NCI-H1417 (cell line): ENCODE data around the gene CTIF.
A peak's percentile ranks its signal among the peaks of the same experiment; 100 is the strongest.

Experiments
- DNase-seq, 3 experiments: peaks; one replicate each; lab custom pipeline; 2025; lab: John Stamatoyannopoulos, UW

CTIF gene

DNA sequence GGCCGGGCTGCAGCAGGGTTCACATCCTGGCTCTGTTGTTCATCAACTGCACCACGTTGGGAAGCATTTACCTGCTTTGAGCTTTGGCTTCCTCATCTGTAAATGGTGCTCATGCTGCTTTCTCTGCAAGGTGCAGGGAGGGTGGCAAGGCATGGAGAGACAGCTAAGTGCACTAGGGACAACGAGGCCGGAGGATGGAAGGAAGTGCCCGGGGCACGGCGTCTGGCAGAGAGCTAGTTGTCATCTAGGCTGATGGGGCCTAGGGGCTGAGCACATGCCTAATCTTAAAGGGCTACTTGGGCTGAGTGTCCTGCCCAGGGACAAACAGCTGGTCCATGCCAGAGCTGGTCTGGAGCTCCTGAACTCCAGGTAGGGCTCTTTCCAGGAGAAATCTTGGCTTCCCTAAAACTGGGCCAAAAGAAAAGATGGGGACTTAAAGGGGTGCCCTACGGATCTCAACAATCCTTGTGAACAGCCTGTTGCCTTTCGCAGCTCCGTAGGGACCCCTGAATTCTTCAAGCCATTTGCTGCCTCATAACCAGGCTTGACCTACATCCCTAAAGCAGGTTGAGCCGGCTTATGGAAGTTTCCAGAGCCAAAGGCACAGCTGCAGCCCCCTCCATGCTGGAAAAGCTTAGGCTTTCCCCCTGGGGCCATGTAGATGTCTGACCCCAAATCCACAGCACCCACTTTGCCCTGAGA is 281.1 kb downstream of the CTIF start:
- no peak for DNase-seq

DNA sequence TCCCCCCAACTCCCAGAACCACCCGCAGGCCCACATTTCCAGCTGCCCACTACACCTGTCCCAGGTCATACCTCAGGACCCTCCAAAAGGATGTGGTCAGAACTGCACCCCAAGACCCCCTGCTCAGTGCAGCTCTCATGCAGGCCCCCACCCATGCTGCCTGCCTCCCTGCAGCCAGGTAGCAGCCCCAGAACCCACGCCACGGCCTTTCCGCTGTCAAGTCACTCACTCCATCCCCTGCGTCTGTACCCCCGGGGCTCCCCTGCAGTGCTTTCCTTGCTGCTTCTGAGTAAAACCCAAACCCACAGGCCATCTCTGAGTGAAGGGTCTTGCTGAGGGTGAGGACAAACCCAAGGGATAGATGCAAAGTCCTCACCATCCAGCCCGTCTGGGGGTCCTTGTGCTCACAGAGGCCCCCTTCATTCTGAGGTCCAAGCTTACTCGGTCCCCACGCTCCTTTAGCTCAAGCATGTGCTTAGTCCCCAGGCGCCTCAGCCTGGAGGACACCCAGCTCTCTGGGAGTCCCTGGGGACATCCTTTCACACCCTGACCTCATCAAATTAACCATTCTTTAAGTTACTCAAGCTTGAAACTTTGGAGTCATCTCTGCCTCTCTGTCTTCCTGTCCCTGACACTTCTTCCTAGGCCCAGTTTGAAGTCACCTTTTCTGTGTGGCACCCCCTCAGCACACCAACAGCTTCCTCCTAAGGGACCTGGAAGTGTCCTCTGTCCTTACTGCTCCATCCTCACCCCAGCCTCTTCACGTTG is 281.8 kb downstream of the CTIF start:
- DNase-seq: no peak

DNA sequence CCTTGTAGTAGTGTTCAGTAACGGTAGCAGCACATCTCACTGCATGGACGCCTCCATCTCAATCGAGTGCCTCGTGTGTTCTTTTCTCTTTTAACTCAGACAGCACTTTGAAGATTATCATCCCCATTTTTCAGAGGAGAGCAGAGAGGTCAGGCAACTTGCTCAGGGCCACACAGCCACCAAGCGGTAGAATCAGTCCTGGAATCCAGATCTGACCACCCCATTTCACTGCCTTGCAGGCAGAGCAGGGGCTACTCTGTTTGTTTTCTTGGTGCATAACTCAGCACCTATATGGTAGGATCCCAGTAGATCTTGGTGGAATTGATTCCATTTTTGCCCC is 282.4 kb downstream of the CTIF start:
- DNase-seq: no peak

DNA sequence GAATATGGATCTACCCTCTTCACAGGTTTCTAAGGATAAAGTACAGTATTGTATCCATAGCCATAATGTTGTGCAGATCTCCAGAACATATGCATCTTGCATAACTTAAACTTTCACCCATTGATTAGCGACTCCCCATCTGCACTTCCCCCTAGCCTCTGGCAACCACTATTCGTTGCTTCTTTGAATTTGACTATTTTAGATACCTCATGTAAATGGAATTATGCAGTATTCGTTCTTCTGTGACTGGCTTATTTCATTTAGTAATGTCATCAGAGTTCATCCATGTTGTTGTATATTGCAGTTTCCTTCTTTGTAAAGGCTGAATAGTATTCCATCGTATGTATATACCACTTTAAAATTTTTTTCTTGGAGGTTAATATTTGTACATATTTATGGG is 283.0 kb downstream of the CTIF start:
- DNase-seq: no peak

DNA sequence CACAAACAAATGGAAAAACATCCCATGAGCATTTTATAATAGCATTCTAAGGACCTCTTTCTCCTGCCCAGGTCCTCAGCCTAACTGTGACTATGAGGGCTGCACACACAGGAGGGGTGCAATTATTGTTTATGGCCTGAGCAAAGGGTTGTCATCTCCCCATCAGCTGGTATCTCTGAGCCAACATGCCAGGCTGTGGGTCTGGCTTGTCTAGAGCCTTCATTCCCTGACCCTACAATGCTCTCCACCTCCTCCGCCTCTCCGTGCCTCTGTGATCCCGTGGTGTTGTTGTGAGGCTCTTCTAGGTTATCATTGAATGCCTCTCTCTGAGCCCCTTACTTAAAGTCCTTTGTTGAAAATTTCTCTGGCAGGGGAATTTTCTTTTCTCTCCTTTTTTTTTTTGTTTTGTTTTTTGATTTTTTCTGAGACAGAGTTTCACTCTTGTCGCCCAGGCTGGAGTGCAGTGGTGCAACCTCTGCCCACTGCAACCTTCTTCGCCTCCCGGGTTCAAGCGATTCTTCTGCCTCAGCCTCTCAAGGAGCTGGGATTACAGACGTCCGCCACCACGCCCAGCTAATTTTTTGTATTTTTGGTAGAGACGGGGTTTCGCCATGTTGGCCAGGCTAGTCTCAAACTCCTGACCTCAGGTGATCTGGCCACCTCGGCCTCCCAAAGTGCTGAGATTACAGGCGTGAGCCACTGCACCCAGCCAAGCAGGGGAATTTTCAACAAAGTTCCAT is 285.6 kb downstream of the CTIF start:
- no peak for DNase-seq

DNA sequence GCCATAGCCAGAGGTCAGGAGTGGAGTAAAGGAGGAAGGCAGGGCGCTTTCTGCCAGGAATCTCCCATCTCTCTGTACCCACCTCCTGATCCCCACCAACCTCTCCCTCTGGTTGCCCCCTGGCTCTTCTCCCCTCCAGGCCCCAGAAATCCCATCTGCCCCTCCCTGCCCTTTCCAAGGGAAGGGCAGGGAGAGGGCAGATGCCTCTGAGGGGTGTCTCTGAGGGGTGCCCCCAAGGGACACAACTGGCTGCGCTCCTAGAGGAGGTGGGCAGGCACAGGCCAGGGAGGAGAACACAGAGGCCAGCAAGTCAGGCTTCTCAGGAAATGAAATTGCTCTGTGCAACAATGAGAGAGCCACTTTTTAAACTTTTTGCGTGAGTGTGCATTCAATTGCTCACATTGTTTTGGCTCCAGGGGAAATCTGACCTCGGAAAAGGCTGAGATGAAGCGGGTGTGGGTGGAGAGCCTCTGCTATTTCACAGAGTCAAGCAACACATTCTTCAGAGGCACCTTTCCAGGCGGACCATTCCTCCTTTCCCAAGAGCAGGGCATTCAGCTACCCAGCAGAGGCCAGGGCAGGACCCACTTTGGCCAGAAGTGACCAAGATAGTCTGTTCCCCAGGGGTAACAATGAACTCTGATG is 286.4 kb downstream of the CTIF start:
- DNase-seq: no peak

DNA sequence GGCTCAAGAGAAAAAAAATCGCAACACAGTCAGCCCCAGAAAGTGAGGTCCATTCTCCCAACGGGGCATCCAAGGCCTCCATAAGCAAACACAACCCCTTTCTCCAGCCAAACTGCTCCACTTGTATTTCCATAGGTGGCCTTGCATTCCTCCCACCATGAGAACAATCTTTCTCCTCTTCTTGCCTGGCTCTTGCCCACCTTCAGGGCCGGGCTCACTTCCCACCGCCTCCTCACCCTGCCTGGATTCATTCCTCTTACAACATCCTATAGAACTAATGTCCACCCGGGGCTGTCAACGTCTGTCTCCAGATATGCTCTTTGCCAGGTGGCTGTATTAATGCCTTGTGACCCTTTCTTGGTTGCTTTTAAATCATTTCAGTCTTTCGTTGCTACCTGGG is 287.4 kb downstream of the CTIF start:
- no peak for DNase-seq

DNA sequence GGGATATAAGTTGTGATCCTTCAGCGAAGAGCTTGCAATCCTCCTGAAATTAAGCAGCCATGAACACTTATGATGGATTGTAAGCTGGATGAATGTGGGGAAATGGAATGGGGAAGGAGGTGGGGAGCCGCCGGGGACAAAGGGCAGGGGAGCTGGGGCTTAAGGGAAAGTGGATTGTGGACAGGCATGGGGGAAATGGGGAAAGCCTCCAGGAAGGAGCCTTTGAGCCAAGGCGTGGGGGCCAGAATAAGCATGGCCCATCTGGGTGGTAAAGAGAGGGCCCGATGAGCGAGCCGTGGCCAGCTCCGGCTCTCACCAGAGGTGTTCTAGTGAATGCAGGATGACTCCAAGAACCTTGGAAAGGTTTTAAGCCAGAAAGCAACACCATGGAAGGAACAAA is 288.0 kb downstream of the CTIF start:
- DNase-seq: no peak

DNA sequence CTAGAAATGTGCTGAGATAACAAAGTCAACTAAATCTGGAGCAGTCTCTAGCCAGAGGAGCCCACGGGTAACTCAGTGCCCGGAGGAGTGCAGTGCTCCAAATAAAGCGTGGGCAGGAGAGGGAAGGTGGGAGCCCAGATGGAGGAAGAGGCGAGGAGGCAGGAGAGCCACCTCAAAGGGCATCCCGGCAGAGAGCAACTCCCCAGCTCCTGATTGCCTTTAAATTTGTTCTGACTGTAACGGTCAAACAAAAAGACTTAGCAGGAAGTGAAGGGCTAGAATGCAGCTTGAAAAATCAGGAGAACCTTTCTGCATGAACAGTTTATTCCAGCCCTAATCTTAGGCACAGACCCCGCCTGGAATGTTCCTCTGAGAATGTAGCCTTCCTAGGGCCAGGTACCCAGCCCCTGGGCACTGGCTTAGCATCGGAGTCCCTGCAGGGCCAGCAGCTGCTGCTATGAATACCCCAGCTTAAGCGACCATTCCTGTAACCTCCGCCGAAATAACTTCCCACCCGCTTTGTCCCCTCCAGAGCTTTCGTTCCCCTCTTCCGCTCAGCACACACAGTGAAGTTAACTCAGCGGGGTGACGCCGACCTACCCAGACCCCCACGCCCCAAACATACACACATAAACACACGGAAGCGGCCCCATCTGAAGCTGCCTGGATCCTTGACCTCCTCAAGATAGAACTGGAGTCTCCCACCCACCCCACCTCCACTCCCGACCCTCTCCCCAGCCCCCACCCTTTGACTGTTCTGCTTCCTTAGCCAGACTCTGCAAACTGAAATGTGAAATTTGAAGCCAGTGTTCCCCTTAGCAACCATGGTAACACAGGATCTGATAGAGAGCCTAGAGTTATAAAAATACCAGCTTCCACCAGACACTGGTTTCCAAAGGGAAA is 288.7 kb downstream of the CTIF start:
- peak; percentile 23 to 80 (median 67) for DNase-seq

DNA sequence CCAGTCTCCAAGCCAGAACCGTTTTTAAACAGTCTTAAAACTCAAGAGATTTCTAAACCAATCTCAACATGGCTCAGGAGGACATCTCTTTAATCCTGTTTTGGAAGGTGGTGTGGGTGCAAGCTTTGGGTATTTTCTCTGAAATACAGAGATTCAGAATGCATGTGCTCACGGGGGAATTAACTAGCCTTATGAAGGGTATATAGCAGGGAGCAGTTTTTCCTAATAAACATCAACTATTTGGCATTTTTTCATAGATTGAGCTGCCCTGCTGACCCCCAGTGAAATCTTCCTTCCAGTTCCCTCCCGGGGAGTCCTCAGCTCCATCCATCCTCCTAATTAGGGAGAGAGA is 289.3 kb downstream of the CTIF start:
- DNase-seq: peak in 1 of 3 experiments; percentile 53

DNA sequence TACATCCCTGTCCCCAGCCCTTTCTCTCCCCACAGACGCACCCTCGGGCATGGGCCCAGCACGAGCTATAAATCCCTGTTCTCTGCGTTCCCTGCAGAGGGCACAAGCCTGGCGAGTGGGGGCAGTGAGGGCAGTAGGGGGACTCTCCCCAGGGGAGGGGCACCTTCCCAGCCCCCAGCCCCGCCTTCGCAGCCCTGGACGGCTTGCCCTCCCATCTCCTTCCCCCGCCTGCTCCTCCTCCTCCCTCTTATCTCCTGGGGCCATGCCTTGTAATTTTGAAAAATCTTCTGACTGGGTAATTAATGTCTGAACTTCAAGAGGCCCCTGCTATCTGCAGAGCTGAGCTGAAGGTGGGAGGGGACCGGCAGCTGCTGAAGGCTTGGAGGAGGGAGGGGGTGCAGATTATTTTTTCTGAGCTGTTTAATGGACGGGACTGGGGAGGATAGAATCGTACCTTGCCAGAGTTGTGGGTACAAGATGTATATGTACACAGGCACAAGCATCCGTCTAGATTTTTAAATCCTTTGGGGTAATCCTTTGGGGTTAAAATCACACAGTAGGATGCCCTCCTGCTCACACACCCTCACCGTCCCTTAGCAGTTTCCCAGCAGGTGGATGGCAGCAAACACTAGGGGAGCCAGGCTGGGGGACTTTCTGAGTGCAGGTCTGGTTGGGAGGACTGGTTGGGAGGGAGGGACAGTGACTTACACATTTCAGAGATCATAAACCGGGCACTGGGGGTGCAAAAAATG is 290.0 kb downstream of the CTIF start:
- peak; percentile 42 to 90 (median 80) for DNase-seq

DNA sequence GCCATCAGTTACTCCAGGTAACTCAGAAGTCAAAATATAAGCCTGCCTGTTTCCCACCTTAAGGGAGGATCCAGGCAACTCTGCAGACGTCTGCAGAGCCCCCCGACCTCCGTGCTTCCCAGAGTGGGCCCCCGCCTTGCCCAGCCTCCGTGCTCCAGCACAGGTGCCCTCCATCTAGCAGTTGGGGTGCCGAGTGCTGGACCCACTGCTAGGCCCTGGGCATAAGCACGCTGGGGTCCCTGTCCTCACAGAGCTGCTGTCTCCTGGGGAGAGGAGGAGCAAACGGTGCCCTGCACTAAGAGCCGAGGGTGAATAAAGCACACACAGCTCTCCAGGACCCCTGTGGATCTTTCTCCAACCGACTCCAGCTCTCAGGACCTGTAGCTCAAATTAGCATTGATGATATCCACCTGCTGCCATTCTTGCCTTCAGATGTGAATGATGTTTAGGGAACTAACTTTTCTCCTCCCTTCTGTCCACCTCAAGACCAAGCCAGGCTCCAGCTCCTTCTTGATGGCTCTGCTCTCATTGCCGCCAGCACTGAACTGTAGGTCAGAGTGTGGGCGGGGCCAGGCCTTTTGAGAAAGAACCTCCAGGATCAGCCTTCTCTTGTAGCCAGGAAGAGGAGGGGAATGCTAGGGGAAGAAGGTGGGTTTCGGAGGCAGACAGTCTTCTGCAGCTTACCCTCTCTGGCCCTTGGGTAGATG is 290.8 kb downstream of the CTIF start:
- DNase-seq: peak; percentile 22 to 86 (median 65)

DNA sequence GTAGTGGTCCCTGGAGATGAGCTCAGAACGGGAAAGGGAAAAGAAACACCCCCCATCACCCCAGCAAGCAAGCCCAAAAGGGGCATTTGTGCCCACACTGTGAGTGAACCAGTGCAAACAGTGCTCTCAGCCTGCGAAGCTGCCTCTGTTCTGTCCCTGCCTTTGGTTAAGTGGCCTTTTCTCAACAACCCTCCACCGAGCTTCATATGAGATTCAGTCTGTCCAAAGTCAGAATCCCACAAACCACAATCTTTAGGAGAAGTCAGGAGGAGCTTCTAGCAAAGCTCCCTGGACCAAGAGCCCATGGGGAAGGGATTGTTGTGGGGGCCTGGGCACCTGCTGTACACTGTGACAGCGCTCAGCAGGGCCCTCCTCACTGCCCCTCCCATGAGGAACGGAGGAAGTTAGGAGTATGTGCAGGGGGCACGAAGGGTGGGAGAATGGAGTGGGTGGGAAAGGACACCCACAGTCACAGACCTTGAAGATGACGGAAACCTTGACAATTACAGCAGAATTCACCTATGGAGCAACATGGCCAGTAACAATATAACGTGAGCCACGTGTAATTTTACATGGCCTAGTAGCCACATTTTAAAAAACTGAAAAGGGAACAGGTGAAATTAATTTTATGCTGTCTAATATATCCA is 292.4 kb downstream of the CTIF start:
- DNase-seq: no peak

DNA sequence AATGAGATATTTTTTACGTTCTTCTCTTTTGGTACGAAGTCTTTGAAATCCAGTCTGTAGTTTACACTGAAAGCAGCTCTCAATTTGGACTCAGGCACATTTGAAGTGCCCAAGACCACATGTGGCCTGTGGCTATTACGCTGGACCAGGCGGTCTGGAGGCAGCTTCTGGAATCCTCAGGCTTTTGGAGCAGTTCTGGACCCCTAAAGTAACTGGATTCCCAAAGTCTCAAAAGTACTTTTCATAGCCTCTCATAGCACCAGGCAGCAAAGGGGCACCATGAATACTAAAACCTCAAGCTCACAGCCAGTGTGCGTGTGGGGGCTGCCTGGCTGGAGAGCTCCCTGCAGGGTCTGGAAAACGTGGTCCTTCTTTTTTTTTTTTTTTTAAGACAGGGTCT is 293.0 kb downstream of the CTIF start:
- peak in 1 of 3 experiments; percentile 29 for DNase-seq

DNA sequence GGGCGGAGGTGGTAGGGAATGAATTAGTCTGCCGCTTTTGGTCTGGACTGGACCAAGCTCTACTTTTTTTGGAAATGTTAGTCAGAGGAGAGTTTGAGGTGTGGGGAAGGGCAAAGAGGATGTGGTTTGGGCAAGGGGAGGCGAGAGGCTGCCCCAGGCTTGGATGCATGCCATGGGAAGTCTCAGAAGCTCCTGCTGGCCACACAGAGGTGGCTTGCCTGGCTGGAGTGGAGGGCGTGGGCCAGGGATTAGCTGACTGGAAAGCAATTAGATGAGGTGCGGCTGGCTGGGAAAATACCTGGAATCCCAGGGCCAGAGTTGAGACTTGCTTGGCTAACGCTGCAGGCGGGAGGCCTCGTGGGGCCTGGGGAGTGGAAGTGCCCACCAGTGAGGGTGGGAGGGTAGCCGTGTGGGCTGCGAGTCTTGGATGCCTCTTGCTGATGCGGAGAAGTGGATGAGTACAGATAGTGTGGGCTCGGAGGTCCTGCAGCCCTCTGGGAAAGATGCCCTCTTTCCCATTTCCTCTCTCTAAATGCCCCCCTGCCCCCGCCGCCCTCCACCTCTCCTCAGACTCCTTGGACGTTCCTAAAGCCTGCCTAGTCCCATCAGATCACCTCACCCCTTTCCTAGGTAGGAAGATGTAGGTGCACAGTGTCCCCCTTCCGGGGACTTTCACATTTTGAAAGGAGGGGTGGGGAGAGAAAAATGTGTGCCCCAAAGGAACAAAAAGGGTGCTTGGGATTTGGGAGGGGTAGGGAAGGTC is 294.3 kb downstream of the CTIF start:
- DNase-seq: peak in 2 of 3 experiments; percentile 86 to 93

DNA sequence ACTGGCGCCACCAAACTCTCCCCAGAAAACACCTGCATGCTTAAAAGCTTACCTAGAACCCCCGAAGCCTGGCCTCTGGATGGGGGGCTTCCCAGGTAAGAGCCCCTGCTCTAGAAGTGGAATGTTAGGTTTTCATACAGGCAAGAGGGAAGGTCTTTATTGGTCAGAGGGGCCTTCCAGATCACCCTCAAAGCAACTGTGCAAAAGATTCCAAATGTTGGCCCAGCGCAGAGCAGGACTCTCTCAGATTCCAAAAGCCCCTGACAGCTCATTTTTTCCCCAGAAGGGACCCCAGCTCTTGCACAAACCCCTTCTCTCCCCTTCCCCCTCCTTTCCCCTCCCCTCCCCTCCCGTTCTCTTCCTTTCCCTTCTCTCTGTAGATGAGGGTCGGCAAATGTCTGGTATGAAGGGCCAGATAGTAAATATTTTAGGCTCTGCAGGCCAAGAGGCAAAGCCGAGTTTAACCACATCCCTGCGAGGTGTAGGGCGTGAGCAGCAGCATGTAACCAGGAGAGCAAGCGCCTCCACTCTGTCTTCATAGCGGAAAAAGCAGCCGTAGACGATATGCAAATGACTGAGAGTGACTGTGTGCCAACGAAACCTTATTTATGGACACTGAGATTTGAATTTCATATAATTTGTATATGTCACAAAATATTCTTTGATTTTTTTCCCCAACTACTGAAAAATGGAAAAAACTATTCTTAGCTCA is 295.0 kb downstream of the CTIF start:
- DNase-seq: peak in 1 of 3 experiments; percentile 57

DNA sequence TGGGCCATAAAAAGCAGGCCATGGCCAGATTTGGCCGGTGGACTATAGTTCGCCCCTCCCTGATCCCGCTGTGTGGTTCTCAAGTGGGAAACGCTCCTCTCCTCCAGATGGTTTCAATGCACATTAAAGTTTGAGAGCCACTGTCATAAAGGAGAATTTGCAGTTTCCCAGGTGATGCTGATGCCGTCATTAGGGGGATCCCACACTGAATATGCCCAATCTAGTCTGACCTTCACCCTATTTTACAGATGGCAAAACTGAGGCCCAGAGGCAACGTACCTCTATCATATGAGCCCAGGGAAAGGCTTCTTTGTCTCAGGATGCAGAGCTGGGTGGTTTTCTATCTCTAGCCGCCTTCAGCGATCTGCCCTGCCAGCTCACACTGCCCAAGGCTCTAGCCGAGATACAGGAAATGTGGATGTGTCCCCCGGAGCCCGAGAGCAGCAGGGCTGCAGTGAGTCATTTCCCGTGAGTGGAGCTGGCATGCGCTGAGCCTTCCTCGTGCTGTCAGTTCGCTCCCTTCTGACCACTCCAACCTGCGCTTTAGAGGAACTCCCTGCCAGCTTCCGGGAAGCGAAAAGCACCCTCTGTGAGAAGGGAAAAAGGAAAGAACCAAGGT is 295.7 kb downstream of the CTIF start:
- DNase-seq: peak in 1 of 3 experiments; percentile 57

DNA sequence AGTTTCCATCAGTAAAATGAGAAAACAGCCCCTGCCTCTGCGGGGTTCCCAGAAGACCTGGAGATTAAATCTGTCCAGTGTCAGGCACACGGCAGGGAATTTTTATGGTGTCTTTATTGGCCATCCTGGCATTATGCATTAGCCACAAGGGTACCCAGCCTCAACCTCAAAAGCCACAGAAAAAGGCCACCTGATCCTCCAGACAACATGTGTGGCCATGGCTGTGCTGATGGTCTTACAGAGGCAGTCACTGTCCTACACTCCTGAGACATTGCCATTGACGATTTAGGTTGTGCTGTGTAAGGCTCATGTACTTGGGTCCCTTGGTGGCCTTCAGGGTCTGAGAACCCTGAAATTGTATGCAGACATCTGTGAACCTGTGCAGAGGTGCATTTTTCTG is 296.3 kb downstream of the CTIF start:
- DNase-seq: no peak
